Measurements from ENCODE around the gene PDCD2L. TPM values are rescaled to one million over a fixed set of nuclear protein-coding genes. Genes with fewer than 3 reads are reported as not detected.
A peak's percentile ranks its signal among the peaks of the same experiment; 100 is the strongest.

The PDCD2L gene
- total RNA-seq, 1 experiment from 2014 or later, result 43.4 TPM

- TF ChIP-seq CBFB (CRISPR knock-in tag; IDR thresholded peaks at IDR 0.05; ENCODE audit: low read depth) (no peak), E2F5 (CRISPR knock-in tag; IDR thresholded peaks at IDR 0.05) (no peak), GRHL2 (CRISPR knock-in tag; IDR thresholded peaks at IDR 0.05; ENCODE audit: insufficient replicate concordance, severe bottlenecking) (no peak), FOXP4 (CRISPR knock-in tag; IDR thresholded peaks at IDR 0.05) (no peak), SMAD4 (CRISPR knock-in tag; IDR thresholded peaks at IDR 0.05) (no peak), SOX15 (CRISPR knock-in tag; IDR thresholded peaks at IDR 0.05) (no peak)
- TF ChIP-seq, protein P1, sequence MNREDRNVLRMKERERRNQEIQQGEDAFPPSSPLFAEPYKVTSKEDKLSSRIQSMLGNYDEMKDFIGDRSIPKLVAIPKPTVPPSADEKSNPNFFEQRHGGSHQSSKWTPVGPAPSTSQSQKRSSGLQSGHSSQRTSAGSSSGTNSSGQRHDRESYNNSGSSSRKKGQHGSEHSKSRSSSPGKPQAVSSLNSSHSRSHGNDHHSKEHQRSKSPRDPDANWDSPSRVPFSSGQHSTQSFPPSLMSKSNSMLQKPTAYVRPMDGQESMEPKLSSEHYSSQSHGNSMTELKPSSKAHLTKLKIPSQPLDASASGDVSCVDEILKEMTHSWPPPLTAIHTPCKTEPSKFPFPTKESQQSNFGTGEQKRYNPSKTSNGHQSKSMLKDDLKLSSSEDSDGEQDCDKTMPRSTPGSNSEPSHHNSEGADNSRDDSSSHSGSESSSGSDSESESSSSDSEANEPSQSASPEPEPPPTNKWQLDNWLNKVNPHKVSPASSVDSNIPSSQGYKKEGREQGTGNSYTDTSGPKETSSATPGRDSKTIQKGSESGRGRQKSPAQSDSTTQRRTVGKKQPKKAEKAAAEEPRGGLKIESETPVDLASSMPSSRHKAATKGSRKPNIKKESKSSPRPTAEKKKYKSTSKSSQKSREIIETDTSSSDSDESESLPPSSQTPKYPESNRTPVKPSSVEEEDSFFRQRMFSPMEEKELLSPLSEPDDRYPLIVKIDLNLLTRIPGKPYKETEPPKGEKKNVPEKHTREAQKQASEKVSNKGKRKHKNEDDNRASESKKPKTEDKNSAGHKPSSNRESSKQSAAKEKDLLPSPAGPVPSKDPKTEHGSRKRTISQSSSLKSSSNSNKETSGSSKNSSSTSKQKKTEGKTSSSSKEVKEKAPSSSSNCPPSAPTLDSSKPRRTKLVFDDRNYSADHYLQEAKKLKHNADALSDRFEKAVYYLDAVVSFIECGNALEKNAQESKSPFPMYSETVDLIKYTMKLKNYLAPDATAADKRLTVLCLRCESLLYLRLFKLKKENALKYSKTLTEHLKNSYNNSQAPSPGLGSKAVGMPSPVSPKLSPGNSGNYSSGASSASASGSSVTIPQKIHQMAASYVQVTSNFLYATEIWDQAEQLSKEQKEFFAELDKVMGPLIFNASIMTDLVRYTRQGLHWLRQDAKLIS (CRISPR knock-in tag; IDR thresholded peaks at IDR 0.05; ENCODE audit: borderline replicate concordance), result no peak
- TF ChIP-seq, protein P2, sequence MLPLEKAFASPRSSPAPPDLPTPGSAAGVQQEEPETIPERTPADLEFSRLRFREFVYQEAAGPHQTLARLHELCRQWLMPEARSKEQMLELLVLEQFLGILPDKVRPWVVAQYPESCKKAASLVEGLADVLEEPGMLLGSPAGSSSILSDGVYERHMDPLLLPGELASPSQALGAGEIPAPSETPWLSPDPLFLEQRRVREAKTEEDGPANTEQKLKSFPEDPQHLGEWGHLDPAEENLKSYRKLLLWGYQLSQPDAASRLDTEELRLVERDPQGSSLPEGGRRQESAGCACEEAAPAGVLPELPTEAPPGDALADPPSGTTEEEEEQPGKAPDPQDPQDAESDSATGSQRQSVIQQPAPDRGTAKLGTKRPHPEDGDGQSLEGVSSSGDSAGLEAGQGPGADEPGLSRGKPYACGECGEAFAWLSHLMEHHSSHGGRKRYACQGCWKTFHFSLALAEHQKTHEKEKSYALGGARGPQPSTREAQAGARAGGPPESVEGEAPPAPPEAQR (CRISPR knock-in tag; IDR thresholded peaks at IDR 0.05), result no peak
Observed at GRCh38 chr19:34429553-34429952, 25.4 kb downstream of the PDCD2L start (continued).

DNA sequence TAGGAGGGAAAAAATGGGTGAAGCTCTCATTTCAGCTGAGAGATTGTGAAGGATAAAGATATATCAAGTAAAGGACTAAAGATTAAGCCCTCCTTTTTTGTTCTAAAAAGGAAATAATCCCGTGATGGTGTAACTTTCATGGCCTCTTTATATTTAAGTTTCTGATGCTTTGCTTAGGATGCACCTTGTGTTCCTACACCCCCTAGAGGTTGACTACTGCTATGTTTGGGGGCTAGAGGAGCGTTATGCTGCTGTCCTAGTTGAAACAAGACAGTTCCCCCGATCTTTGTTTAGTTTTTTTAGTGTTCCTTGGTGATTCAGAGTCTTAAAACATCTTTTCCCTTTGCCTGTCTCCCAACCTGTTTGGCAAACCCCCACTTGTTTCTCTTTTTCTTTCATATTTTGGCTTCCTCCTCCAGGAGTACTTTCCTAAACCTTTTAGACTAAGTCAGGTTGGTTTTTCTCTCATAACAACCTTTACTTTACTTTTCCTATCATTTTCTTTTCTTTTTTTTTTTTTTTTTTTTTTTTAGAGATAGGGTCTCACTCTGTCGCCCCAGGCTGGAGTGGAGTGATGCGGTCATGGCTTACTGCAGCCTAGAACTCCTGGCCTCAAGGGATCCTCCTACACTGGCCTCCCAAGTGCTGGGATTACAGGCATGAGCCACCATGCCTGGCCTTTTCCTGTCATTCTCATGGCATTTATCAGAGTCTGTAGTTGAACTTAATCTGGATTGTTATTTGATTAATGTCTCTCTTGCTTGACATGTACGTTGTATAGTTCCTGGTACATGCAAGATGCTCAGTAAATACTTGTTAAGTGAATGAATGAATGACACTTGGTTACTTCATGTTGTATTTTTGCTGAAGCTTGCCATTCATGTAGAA, 26.8 kb downstream of the PDCD2L start:
- ChIA-PET POLR2A (no interaction called here), CTCF (interaction anchor here (0.6 to 1.2 kb wide), 6 partner anchors 13 to 60 kb away, joined by 3 to 4 read pairs (median 3); partner anchors contain the start of gene PDCD2L)
- peaks cover 38% of the 10 kb centered on the region for H3K36me3 Mint-ChIP-seq
- DNase-seq (ENCODE audit: low spot score) (peak; percentile 20), ATAC-seq (peak; percentile 49)
- TF ChIP-seq, protein P3, sequence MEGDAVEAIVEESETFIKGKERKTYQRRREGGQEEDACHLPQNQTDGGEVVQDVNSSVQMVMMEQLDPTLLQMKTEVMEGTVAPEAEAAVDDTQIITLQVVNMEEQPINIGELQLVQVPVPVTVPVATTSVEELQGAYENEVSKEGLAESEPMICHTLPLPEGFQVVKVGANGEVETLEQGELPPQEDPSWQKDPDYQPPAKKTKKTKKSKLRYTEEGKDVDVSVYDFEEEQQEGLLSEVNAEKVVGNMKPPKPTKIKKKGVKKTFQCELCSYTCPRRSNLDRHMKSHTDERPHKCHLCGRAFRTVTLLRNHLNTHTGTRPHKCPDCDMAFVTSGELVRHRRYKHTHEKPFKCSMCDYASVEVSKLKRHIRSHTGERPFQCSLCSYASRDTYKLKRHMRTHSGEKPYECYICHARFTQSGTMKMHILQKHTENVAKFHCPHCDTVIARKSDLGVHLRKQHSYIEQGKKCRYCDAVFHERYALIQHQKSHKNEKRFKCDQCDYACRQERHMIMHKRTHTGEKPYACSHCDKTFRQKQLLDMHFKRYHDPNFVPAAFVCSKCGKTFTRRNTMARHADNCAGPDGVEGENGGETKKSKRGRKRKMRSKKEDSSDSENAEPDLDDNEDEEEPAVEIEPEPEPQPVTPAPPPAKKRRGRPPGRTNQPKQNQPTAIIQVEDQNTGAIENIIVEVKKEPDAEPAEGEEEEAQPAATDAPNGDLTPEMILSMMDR (IDR thresholded peaks at IDR 0.05), result peak; percentile 22; the same call in 1 of the 2 replicates
- TF ChIP-seq, protein P4, sequence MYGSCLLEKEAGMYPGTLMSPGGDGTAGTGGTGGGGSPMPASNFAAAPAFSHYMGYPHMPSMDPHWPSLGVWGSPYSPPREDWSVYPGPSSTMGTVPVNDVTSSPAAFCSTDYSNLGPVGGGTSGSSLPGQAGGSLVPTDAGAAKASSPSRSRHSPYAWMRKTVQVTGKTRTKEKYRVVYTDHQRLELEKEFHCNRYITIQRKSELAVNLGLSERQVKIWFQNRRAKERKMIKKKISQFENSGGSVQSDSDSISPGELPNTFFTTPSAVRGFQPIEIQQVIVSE (CRISPR knock-in tag; IDR thresholded peaks at IDR 0.05; ENCODE audit: borderline replicate concordance), result no peak
- no peak for TF ChIP-seq ZBTB43 (CRISPR knock-in tag; IDR thresholded peaks at IDR 0.05)
- no peak for TF ChIP-seq PRRX2 (CRISPR knock-in tag; IDR thresholded peaks at IDR 0.05)
- H3K9me3 Mint-ChIP-seq, result no peaks in the 10 kb centered on the region
- peaks cover 20% of the 10 kb centered on the region for H3K4me1 Mint-ChIP-seq
- H3K27me3 Mint-ChIP-seq (ENCODE audit: low read depth), result no peaks in the 10 kb centered on the region
- peak overlapping the region; percentile 48; the same call in 1 of the 2 replicates for H3K27ac Mint-ChIP-seq
- H3K4me3 Mint-ChIP-seq, result peak overlapping the region; percentile 91

Data from WTC11 (cell line).